GM19468 (cell line): ENCODE data around the gene HYCC2.
"Not testable (repeated sequence)": the region's sequence is repeated elsewhere in the genome, so short reads cannot be mapped to it uniquely, and the experiment has no call there.

Experiments
- ATAC-seq: cut with Tn5 transposase; IDR thresholded peaks from one replicate; pipeline ENCODE4 v1.9.1; 2021; ENCODE audit warnings: mild to moderate bottlenecking, moderate library complexity, moderate number of reproducible peaks; ENCODE audit not compliant: unreplicated experiment; ENCODE audit errors: extremely low read depth

The HYCC2 gene

GRCh38 chr2:201071479-201072200, at the start of gene HYCC2, which contains the start of gene NDUFB3:
Gene HYCC2 (minus strand): TSS chr2:201071671. CDS start chr2:201024009, 47,662 bp downstream.
Gene NDUFB3 (plus strand): TSS chr2:201072001. CDS start chr2:201078883, 6,882 bp downstream.
- ATAC-seq, result peak; percentile 93

GRCh38 chr2:201118961-201119854, 47.7 kb upstream of the HYCC2 start:
- no peak for ATAC-seq

DNA sequence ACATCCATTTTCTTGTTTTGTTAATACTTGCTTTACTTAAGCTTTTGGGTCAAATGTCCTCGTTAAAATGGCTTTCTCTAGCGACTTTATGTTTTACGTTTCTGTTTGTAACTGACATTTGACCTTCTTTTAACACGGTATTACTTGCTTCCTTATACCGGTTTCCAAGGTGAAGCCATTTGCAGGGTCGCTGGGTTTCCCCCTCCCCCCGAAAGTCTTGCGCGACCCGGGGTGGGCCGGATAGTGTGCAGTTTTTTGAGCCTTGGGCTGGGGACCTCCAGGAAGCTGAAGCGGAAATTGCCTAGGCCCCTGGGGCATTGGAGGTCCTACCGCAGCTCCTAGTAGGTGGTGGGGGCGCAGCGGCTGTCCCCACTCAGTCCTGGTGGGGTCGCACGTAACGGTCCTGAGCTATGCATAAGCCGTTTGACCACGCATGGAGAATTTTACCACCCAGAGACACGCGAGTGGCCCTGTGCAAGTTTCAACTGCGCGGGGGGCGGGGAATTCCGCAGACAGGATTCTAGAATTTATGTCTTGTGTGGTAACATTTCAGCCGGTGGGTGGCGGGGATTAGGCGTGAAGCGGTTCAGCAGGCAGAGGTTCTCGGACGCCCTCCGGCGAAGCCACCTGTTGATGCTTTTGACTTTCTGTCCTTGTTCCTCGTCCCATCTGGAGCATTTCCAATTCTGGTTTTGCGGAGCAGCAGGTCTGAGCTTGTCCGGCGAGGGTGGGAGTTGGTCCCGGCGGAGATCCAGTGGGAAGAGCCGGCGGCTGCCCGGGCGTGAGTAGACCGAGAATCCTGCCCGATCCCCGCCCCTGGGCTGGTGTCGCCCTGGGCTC, 46.9 kb upstream of the HYCC2 start:
- ATAC-seq, result peak; percentile 31

DNA sequence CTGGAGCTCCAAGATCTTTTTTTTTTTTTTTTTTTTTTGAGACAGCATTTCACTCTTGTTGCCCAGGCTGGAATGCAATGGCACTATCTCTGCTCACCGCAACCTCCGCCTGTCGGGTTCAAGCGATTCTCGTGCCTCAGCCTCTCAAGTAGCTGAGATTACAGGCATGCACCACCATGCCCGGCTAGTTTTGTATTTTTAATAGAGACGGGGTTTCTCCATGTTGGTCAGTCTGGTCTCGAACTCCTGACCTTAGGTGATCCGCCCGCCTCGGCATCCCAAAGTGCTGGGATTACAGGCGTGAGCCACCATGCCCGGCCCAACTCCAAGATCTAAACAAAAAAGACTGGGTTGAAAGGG, 46.2 kb upstream of the HYCC2 start:
- not testable (repeated sequence) for ATAC-seq

GRCh38 chr2:201116959-201117734, 45.7 kb upstream of the HYCC2 start:
- peak; percentile 12 for ATAC-seq

DNA sequence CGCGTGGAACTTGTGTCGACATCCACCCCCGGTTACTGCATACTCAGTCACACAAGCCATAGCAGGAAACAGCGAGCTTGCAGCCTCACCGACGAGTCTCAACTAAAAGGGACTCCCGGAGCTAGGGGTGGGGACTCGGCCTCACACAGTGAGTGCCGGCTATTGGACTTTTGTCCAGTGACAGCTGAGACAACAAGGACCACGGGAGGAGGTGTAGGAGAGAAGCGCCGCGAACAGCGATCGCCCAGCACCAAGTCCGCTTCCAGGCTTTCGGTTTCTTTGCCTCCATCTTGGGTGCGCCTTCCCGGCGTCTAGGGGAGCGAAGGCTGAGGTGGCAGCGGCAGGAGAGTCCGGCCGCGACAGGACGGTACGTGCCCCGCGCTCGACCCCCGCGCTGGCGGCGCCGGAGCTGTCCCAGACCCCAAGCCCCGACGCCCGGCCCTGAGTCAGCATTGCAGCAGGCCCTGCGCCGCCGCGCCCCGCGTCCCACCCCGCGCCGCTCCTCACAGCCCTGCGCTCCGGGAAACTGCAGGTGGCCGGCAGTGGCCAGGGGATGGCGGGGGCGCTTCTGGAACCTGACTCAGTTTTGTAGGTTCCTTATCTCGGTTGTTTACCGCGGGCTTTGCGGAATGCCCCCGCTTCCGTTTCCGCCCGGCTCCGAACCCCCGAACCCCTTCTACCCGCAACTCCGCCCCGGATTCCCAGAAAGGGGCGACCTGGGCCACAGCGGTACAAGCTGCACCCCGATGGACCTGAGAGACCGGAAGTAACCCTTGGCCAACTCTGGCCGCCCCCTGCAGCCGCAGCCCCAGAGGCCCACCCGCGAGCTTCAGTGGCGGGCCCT, 44.9 kb upstream of the HYCC2 start, which contains the start of gene CFLAR:
TSS of gene CFLAR (plus strand) at position 50 of the 844 bp plus-strand sequence. CDS start 13,702 bp downstream, outside the sequence.
- ATAC-seq, result no peak

DNA sequence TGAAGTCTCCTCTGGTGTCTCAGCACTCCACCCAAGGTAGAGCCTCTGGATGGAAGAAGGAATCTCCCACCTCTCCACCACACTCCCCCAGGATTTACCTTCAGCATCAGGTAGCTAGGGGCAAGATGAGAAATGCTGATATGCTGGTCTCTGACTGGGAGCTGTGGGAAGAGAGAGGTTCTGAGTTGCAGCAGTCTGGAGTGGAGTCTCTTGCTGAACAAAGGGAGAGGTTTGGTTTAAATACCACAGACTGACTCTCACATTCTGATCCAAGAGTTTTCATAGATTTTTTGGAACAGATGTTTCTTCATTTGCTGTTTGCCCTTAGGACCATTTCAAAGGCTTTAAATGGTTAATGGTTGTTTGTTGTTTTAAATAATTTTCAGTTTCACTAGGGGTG, 43.4 kb upstream of the HYCC2 start:
- no peak for ATAC-seq

DNA sequence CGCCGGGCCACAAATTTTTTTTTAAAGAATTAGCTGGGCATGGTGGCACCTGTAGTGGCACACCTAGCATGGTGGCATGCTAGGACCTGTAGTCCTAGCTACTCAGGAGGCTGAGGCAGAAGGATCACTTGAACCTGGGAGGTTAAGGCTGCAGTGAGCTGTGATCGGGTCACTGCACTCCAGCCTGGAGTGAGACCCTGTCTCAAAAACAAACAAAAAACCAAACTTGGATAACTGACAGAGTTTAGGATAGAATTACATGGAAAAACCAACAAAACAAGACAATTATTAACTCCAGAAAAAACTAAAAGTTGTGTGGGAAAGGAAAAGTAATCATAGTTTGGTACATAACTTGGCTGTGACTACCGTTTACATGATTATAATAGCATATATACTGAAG, 42.9 kb upstream of the HYCC2 start:
- no peak for ATAC-seq

GRCh38 chr2:201111096-201111495, 39.6 kb upstream of the HYCC2 start:
- no peak for ATAC-seq

DNA sequence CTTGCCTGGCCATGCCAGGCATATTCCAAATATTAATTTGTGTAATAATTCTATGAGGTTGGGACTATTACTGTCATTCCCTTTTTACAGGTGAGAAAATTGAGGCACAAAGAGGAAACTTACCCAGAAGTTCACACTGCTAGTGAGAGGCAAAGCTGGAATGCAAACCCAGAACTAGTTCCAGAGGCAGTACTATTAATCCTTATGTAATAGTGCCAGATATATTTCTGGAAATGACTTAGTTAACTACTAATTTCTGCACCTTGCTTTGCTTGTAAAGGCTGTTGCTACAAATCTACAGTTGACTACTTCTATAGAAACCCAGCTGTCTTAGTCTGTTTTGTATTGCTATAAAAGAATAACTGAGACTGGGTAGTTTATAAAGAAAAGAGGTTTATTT, 39.1 kb upstream of the HYCC2 start:
- ATAC-seq, result no peak

DNA sequence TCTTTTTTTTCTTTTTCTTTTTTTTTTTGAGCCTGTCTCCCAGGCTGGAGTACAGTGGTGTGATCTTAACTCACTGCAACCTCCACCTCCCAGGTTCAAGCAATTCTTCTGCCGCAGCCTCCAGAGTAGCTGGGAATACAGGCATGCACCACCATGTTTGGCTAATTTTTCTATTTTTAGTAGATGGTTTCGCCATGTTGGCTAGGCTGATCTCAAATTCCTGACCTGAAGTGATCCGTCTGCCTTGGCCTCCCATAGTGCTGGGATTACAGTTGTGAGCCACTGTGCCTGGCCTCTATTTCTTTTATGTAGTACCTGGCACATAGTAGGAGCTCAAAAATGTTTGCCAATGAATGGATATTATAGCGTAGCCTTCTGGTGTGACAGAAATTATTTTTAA, 37.7 kb upstream of the HYCC2 start:
- no peak for ATAC-seq

DNA sequence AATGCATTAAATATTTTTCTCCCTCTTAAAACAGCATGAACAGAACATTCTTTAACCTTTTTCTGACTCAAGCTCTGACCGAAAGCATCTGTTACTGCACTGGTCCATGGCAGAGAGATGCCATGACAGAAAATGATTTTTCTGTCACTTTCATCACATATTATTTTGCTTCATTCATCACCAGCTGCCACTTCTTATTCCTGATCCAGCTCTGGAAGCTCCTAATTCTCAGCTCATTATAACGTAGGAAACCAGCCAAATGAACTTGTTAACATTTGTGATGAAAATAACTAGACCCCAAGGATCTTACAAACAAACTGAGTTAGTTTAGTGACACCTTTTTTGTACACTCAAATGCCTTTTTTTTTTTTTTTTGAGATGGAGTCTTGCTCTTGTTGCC, 36.9 kb upstream of the HYCC2 start:
- ATAC-seq, result no peak

DNA sequence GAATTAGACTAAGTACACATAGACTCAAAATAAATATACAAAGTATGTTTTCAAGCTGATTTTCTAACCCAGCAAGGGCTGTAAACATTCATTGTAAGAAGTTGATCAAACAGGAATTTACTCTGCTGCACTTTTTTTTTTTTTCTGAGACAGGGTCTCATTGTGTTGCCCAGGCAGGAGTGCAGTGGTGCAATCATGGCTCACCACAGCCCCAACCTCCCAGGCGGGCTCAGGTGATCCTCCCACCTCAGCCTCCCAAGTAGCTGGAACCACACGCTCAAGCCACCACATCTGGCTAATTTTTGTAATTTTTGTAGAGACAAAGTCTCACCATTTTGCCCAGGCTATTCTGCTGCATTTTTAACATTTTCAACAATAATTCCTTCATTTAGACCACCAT, 36.2 kb upstream of the HYCC2 start:
- ATAC-seq, result no peak

DNA sequence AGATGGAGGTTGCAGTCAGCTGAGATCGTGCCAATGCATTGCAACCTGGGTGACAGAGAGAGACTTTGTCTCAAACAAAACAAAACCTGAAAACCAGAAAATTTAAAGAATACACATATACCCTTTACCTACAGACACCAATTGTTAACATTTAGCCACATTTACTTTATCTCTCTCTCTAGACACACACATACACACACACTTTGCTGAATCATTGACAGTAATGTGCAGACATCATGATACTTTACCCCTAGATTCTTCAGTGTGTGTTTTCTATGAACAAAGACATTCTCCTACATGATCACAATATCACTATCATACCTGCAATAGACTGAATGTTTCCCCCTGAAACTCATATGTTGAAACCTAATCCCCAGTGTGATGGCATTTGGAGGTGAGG, 34.3 kb upstream of the HYCC2 start:
- no peak for ATAC-seq

DNA sequence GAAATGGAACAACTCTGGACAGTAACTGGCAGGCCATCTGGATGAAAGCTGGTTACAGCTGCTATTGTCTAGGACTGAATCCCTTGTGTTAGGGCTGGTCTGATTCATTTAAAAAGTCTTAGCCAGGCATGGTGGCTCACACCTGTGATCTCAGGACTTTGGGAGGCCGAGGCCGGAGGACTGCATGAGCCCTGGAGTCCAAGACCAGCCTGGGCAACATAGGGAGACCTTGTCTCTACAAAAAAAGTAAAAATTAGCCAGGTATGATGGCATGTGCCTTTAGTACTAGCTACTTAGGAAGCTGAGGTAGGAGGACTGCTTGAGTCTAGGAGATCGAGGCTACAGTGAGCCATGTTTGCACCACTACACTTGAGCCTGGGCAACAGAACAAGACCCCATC, 29.0 kb upstream of the HYCC2 start:
- no peak for ATAC-seq

DNA sequence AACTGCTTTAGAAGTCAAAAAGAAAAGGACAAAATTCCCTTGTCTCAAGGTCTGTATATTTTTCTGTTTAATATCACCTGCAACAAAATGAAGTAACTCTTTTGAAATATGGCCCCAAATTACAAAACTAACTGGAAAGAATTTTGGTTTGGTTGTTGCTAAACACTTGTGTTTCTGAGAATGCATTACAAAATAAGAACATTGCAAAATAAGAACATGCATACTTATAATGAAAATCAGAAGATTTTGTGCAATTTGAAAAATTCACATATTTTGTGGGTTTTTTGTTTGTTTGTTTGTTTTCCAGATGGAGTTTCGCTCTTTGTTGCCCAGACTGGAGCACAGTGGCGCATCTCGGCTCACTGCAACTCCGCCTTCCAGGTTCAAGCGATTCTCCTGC, 22.1 kb upstream of the HYCC2 start:
- no peak for ATAC-seq

DNA sequence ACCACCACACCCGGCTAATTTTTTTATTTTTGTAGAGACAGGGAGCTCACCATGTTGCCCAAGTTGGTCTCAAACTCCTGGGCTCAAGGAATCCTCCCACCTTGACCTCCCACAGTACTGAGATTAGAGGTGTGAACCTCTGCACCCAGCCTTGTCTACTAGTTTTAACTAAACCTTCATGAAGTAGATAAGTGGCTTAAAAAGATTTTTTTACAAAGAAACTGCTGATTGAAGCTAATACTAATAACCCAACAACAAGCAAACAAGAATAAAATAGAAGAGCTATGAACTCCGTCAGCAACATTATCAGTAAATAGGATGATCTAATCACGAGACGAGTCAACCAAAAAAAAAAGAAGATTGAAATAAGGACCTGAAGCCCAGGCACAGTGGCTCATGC, 19.1 kb upstream of the HYCC2 start:
- ATAC-seq, result no peak

- no peak for ATAC-seq
Measured at GRCh38 chr2:201084863-201085262, 13.4 kb upstream of the HYCC2 start.

DNA sequence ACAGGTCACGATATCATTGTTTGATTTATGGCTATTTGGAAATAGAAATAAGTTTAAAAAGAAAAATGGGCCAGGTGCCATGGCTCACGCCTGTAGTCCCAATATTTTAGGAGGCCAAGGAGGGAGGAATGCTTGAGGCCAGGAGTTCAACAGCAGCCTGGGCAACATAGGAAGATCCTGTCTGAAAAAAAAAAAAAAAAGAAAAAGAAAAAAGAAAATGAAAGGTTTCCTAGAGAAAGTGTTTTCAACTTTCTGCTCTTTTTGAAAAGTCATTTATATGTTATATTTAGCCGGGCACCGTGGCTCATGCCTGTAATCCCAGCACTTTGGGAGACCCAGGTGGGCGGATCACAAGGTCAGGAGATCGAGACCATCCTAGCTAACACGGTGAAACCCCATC, 3.5 kb upstream of the HYCC2 start:
- no peak for ATAC-seq
